Stimulated activated CD4-positive, alpha-beta T cell treated with anti-CD3 and anti-CD28 coated beads, Interleukin-2, amount 100 ng/mL, for 24 hours (primary cell): Measurements from ENCODE around the gene C9.
"Not testable (repeated sequence)": the region's sequence is repeated elsewhere in the genome, so short reads cannot be mapped to it uniquely, and the experiment has no call there.

ENCODE experiments used
- DNase-seq, 2 donors: peaks; one replicate each; pipeline ENCODE4 v3.0.0-alpha.2; 2020

C9 gene

GRCh38 chr5:39364367-39364766 is at the start of gene C9:
Gene C9 (minus strand): TSS chr5:39364495. CDS start chr5:39364464, 31 bp downstream.
- DNase-seq: no peak

DNA sequence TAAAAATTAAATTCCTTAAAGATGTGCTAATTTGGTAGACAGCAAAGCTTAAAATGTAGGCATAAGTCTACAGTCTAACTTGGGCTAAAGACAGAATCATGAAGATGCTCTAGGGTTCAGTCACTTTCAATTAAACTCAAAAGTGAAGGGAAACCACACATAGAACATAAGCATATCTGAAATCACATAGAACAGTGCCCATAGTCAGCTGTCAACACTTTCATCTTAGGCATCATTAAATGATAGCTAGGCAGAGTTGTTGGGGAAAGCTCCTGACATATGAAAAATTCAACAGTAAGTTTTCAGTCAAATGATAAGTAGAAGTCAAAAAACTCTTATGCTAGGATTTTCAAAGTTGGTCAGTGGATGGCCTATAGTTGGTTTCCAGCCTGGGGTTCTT is 49.5 kb upstream of the C9 start:
- no peak for DNase-seq

GRCh38 chr5:39412721-39413394 is 48.6 kb upstream of the C9 start:
- DNase-seq: no peak

- DNase-seq: no peak
Measured at GRCh38 chr5:39411985-39412384, 47.7 kb upstream of the C9 start.

GRCh38 chr5:39411061-39411460 is 46.8 kb upstream of the C9 start:
- DNase-seq: no peak

DNA sequence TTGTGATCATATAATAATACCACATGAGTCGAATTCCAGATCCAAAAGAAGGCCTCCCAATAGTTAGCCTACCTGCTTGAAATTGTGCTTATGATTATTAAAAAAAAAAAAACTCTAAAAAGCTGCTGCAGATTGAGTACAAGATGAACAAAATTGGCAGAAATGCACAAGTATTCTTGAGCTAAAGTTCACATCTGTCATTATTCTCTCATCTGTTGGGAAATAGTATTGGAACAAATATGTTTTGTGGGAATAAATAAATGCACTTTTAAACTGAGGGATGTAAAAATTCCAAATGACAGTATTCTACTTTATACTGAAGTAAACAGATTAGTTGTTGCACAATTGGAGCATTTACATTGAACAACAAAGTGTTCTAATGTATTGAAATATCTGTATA is 44.7 kb upstream of the C9 start:
- DNase-seq: no peak

GRCh38 chr5:39405083-39405843 is 41.0 kb upstream of the C9 start:
- DNase-seq: no peak

DNA sequence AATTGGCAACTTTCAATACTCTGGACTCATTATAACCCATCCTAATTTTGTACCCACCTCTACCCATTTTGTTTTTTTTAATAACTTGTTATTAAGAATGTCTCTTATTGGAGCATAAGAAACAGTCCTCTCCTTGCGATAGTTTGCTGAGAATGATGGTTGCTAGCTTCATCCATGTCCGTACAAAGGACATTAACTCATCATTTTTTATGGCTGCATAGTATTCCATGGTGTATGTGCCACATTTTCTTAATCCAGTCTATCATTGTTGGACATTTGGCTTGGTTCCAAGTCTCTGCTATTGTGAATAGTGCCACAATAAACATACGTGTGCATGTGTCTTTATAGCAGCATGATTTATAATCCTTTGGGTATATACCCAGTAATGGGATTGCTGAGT is 39.5 kb upstream of the C9 start:
- DNase-seq: not testable (repeated sequence)

GRCh38 chr5:39402140-39402539 is 37.8 kb upstream of the C9 start:
- not testable (repeated sequence) for DNase-seq

DNA sequence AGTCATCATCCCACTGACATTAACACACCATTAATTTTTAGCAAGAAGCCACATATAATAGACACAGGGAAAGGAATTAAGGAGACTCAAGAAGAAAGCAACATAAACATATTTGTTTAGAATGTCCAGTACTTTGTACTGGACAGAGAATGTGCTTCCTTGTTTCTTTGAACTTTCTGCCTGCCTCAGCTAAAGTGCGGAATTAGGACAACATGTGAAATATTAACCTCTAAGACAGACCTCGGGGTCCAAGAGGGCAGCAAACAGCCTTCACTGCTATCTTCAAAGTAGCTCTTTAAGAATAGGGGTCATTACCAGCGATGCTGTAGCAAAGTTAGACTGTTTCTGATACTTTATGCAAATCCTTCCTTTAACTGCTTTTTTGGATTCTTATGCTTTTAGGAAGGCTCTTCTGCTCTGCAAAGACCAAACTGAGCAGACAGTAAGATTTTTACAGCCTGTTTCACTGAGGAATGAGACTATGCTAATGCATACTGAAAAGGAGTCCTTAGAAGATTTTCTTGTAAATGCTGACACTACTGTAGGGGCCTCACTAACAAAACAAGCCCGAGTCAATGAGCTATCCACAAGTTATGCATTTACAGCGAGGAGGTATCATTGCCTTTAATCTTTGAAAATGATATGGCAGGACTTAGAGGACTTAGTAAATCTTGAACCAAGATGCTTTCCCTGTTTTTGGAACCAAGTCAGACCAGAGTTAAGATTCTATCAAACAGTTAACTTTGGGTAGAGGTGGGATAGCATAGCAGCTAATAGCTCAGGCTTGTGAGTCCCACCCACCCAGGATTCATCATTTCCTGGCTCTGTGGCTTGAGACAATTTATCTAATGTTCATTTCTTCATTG is 36.7 kb upstream of the C9 start:
- no peak for DNase-seq

GRCh38 chr5:39399135-39400036 is 35.1 kb upstream of the C9 start:
- no peak for DNase-seq

DNA sequence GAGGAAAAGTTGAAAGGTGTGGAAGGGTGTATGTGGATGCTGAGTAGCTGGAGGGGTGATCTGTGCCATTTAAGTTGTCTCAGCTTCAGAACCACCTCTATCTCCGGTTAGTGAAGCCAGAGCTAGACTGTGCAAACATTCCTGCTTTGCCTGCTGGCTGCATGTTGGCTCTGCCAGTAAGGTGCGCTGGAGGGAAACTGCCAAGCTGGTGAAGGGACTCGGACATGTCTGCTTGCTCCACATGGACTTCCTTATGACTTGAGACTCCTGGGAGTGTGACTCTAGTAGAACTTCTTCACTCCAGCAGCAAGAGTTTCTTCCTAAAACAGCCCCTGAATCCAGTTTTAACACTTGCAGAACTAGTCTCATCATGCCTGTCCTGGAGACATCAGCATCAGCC is 32.5 kb upstream of the C9 start:
- DNase-seq: no peak

GRCh38 chr5:39395521-39395920 is 31.2 kb upstream of the C9 start:
- DNase-seq: no peak

GRCh38 chr5:39394946-39395345 is 30.7 kb upstream of the C9 start:
- no peak for DNase-seq

DNA sequence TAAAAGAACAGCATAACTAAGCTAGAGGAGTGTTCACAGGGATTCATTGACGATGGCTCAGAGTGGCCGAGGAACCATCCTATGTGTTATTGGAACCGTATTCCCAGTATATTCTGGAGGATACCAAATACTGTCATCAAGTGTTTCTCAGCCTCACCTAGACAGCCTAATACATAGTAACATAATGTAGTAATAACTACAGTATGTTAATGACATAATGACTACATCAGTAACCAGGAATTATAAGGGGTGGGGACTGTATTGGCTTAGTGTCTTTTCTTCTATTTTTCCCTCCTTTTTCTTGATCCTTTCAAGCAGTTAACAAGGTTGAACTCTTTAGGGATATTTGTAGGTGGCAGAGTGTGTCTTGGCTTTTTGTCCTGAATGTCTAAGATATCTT is 26.6 kb upstream of the C9 start:
- no peak for DNase-seq

DNA sequence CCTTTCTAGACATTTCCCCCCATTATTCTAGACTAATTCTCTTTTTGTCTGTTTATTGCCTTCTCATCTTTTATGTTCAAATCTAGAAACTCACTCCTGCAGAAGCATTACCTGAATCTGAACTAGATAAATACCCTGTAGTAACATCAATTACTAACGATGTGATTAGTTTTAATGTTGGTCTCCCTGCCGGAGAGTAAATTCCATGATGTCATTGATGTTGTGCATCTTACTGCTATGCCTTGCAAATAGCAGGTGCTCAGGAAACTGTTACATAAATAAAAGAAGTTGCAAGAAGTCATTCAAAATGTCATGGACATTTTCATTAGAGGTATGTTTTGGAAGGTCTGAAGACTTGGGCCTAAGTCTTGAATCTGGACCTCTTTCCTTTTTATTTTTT is 23.0 kb upstream of the C9 start:
- no peak for DNase-seq

GRCh38 chr5:39384271-39384670 is 20.0 kb upstream of the C9 start:
- no peak for DNase-seq

- no peak for DNase-seq
Measured at GRCh38 chr5:39381376-39381775, 17.1 kb upstream of the C9 start.

GRCh38 chr5:39379693-39380092 is 15.4 kb upstream of the C9 start:
- no peak for DNase-seq

- DNase-seq: no peak
Measured at GRCh38 chr5:39377613-39378012, 13.3 kb upstream of the C9 start.

GRCh38 chr5:39376293-39376714 is 12.0 kb upstream of the C9 start:
- DNase-seq: peak; percentile 28 to 36

GRCh38 chr5:39373791-39374190 is 9.5 kb upstream of the C9 start:
- no peak for DNase-seq

DNA sequence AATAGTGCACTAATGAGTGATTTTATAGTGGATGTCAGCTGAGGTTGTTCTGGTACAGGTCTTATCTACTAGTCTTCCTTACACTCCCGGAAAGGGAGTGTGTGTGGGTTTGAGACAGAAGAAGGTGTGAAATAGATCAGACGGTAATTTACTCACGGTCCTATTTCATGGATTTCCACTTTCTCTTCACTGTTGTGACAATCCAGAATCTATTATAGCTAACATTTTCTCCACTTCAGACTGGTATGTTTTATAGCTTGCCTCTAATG is 7.0 kb upstream of the C9 start:
- DNase-seq: no peak
